Liver (tissue), 3 donors: Measurements from ENCODE around the gene SIRT5.

Experiments
- CTCF ChIP-seq: fragments of 150-350 bp; IDR thresholded peaks from 2 replicates; pipeline ENCODE4 v1.5.1; 2017; ENCODE audit warnings: improper control_type of control experiment, low read depth, low read length; ENCODE audit not compliant: missing input control
- EGR1 ChIP-seq, 2 donors: IDR thresholded peaks; 2 replicates each; pipeline ENCODE4 v1.6.1; 2016 to 2018; ENCODE audit warnings: antibody characterized with exemption in 2 of 2, low read depth in 2 of 2
- FOXA1 ChIP-seq: IDR thresholded peaks from 2 replicates; pipeline ENCODE4 v1.6.1; 2016; ENCODE audit warnings: antibody characterized with exemption
- HNF4A ChIP-seq, 2 donors: conservative IDR thresholded peaks; 2 replicates each; pipeline ENCODE4 v1.6.1; 2016; ENCODE audit warnings: antibody characterized with exemption in 2 of 2, mild to moderate bottlenecking in 2 of 2
- NR2F2 ChIP-seq: IDR thresholded peaks from 2 replicates; pipeline ENCODE4 v1.6.1; 2016; ENCODE audit warnings: antibody characterized with exemption
- RAD21 ChIP-seq, 2 donors: IDR thresholded peaks; 2 replicates each; pipeline ENCODE4 v1.6.1; 2016; ENCODE audit warnings: antibody characterized with exemption in 2 of 2, mild to moderate bottlenecking in 2 of 2
- RXRA ChIP-seq, 2 donors: IDR thresholded peaks; 2 replicates each; pipeline ENCODE4 v1.6.1; 2017 to 2018; ENCODE audit warnings: antibody characterized with exemption in 2 of 2, mild to moderate bottlenecking in 1 of 2
- TAF1 ChIP-seq: conservative IDR thresholded peaks from 2 replicates; pipeline ENCODE4 v1.6.1; 2016; ENCODE audit warnings: antibody characterized with exemption, mild to moderate bottlenecking
- YY1 ChIP-seq: IDR thresholded peaks from 2 replicates; pipeline ENCODE4 v1.6.1; 2016; ENCODE audit warnings: antibody characterized with exemption, mild to moderate bottlenecking
- donor health status: healthy.
- donor health status: healthy.

- TF ChIP-seq CTCF = no peak
- no peak for TF ChIP-seq YY1
- no peak for TF ChIP-seq RAD21 (IDR thresholded peaks at IDR 0.05)
- TF ChIP-seq TAF1 = no peak
- no peak for TF ChIP-seq FOXA1
- TF ChIP-seq NR2F2 = no peak
- TF ChIP-seq HNF4A (conservative IDR thresholded peaks at IDR 0.05) = no peak
- no peak for TF ChIP-seq RXRA (IDR thresholded peaks at IDR 0.05)
- TF ChIP-seq EGR1 (IDR thresholded peaks at IDR 0.05; ENCODE audit: low read depth in 2 of 2) = no peak
Observed at GRCh38 chr6:13579911-13580310, 5.5 kb downstream of the SIRT5 start.
